ENCODE measurements around the gene CXCL17. TPM values are rescaled to one million over a fixed set of nuclear protein-coding genes. Genes with fewer than 3 reads are reported as not detected.
"Not testable (repeated sequence)": the region's sequence is repeated elsewhere in the genome, so short reads cannot be mapped to it uniquely, and the experiment has no call there.

CXCL17 gene
- total RNA-seq, 1 donor from 2014 or later = not detected

GRCh38 chr19:42466521-42467182 is 23.9 kb upstream of the CXCL17 start:
- no peak for DNase-seq (ENCODE audit: extremely low read depth, low read depth, low spot score)

DNA sequence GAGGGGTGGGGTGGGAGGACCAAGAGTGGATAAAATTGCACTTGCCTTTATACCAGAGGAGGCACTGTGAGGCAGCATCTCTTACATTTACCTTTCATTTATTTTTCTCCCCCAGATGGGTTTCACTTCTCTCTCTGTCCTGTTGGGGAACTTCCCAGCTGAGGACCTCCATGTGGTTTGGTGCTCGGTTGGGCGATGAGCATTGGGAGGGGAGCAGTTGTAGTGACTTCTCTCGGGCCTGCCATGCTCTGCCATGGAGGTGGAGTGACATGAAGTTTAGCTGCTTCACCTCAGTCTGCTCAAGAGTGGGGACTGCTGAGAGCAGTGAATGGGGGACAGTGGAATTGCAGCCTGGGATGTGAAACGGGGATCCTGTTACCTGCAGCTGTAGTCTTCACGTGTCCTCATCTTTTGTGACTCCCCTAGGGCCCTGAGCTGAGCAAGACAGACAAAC is 23.1 kb upstream of the CXCL17 start:
- DNase-seq (ENCODE audit: extremely low read depth, low read depth, low spot score) = no peak

- DNase-seq (ENCODE audit: extremely low read depth, low read depth, low spot score) = no peak
Observed at GRCh38 chr19:42461700-42462324, 19.1 kb upstream of the CXCL17 start.

DNA sequence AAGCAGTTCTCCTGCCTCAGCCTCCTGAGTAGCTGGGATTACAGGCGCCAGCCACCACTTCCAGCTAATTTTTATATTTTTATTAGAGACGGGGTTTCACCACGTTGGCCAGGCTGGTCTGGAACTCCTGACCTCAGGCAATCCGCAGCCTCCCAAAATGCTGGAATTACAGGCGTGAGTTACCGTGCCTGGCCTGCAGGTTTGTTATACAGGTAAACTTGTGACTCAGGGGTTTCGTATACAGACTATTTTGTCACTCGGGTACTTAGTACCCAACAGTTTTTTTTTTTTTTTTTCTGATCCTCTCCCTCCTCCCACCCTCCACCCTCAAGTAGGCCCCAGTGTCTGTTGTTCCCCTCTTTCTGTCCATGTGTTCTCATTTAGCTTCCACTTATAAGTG is 18.5 kb upstream of the CXCL17 start:
- DNase-seq (ENCODE audit: extremely low read depth, low read depth, low spot score) = not testable (repeated sequence)

DNA sequence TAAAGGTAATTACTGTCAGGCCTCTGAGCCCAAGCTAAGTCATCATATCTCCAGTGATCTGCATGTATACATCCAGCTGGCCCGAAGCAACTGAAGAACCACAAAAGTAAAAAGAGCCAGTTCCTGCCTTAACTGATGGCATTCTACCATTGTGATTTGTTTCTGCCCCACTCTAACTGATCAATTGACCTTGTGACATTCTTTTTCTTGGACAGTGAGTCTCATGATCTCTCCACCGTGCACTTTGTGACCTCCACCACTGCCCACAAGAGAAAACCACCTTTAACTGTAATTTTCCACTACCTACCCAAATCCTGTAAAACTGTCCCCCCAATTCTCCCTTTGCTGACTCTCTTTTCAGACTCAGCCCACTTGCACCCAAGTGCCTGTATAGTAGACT is 17.2 kb upstream of the CXCL17 start:
- no peak for DNase-seq (ENCODE audit: extremely low read depth, low read depth, low spot score)

DNA sequence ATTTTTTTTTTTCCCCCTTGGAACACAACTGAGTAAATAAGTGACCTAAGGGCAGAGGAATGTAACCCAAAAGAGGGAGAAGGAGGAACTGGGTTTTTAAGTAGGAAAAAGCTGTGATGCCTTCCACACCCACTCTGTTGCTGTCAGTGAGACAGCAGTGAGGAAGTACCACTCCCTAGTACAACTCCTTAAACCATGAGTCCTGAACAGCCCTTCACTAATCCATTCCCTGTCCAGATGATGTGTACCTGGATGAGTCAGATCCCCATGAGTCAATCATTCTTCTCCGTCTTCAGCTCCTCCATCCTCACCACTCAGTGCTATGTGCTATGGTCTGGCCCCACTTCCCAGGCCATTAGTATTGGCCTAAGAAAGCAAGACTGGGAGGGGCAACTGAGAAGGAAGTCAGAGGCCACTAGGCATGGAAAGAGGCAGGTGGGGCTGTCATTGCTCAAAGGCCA is 12.9 kb upstream of the CXCL17 start:
- DNase-seq (ENCODE audit: extremely low read depth, low read depth, low spot score) = no peak

DNA sequence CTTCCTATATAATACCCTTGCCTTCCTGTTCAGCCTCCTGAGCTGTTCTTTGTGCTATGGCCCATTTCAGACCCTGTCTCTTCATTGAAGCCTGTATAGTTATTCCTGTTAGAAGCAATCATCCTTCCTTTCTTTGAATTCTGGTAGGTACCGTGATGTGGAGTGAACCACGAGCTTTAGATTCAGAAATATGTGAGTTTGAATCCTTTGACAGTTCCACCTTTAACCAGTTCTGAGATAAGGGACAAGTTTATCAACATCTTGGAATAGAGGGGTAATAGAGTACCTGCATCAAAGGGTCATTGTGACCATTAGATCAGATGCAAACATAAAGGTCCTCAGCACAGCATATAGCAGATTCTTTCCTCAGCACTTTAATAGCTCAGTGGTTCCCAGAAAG is 12.3 kb upstream of the CXCL17 start:
- no peak for DNase-seq (ENCODE audit: extremely low read depth, low read depth, low spot score)

- DNase-seq (ENCODE audit: extremely low read depth, low read depth, low spot score) = no peak
Observed at GRCh38 chr19:42452590-42452989, 9.8 kb upstream of the CXCL17 start.

DNA sequence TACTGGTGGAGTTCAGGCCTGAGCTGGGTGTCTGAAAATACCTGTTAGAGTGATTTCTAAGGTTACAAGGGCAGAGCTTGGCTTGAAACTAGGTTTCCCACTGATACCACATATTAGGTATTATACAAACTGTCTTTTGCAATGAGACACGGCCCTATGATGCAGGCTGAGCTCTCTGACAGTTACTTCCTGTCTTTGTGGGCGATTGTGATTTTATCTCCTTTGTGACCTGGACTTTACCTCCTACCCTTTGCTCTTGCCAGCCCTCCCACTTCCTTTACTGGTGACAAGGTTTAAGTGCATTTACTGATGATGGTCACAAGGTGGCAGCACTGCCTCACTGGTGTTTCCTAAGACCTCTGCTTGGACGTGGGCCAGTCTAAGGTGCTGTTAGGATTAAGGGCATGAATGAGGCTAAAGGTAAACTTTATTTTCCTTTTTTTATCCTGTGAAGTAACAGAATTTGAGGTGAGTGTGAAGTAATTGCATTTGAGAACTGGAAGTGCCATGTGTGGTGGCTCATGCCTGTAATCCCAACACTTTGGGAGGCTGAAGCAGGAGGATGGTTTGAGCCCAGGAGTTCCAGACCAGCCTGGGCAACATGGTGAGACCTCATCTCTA is 7.7 kb upstream of the CXCL17 start:
- peak; percentile 73 for DNase-seq (ENCODE audit: extremely low read depth, low read depth, low spot score)

- not testable (repeated sequence) for DNase-seq (ENCODE audit: extremely low read depth, low read depth, low spot score)
Observed at GRCh38 chr19:42448306-42448705, 5.6 kb upstream of the CXCL17 start.

GRCh38 chr19:42445948-42446347 is 3.2 kb upstream of the CXCL17 start:
- DNase-seq (ENCODE audit: extremely low read depth, low read depth, low spot score) = no peak

GRCh38 chr19:42443944-42444398 is 1.2 kb upstream of the CXCL17 start:
- DNase-seq (ENCODE audit: extremely low read depth, low read depth, low spot score) = no peak

- DNase-seq (ENCODE audit: extremely low read depth, low read depth, low spot score) = no peak
Observed at GRCh38 chr19:42441049-42441445, 1.7 kb downstream of the CXCL17 start.

DNA sequence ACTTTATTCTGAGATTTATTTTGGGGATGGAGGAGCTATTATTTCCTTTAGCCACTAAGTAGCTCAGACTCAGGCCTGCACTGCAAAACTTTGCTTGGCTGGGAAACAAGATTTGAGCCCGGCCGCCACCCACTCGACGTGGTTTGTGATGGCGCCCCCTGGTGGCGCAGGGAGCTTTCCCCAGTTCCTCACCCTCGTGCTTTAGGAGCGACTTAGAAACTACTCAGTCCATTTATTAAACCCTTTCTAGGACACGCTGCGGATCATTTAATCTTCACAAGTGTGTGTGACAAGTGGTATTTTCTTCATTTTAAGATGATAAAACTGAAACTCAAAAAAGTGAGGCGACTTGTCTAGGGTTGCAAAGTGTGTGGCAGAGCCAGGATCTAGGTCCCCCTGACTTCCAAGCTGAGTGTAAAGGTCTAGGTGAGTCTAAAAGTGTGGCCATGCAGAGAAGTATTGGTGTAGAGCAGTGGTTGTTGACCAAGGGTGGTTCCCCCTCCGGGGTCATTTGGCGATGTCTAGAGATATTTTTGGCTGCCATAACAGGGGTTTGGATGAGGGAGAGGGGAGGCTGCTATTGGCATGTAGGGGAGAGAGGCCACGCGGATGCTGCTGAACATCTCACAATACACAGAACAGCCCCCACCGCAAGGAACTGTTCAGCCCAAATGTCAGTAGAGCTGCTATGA is 2.2 kb downstream of the CXCL17 start:
- no peak for DNase-seq (ENCODE audit: extremely low read depth, low read depth, low spot score)

- DNase-seq (ENCODE audit: extremely low read depth, low read depth, low spot score) = no peak
Observed at GRCh38 chr19:42436006-42436405, 6.7 kb downstream of the CXCL17 start.

- DNase-seq (ENCODE audit: extremely low read depth, low read depth, low spot score) = no peak
Observed at GRCh38 chr19:42435316-42435715, 7.4 kb downstream of the CXCL17 start.

- no peak for DNase-seq (ENCODE audit: extremely low read depth, low read depth, low spot score)
Observed at GRCh38 chr19:42433503-42434260, 9.1 kb downstream of the CXCL17 start.

GRCh38 chr19:42431486-42431885 is 11.3 kb downstream of the CXCL17 start:
- no peak for DNase-seq (ENCODE audit: extremely low read depth, low read depth, low spot score)

GRCh38 chr19:42428676-42429075 is 14.1 kb downstream of the CXCL17 start:
- DNase-seq (ENCODE audit: extremely low read depth, low read depth, low spot score) = no peak

DNA sequence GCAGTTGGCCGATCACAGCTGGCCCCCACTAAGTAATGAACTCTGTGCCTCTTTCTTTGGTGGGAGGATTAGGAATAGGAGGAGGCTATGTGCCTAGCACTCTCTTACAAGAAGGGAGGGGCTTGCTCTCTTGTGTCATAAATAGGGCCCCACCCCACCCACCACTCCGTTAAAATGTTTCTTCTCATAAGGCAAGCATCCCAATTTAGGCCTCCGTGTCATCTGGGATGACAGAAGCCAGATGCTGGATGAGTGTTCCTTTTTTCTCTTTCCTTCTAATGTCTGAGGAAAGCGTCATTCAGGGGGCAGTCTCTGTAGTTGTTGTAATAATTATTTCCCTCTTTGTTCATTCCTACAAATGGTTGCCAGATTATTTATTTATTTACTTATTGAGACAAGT is 15.4 kb downstream of the CXCL17 start, which contains the start of gene LIPE:
TSS of gene LIPE (minus strand) at position 76 of the 400 bp plus-strand sequence. CDS start 239 bp downstream, outside the sequence.
- DNase-seq (ENCODE audit: extremely low read depth, low read depth, low spot score) = no peak
